HG03280 (cell line): ENCODE data around the gene NDUFS7.
"Not testable (repeated sequence)": the region's sequence is repeated elsewhere in the genome, so short reads cannot be mapped to it uniquely, and the experiment has no call there.

ENCODE experiments used
- ATAC-seq: cut with Tn5 transposase; IDR thresholded peaks from one replicate; pipeline ENCODE4 v1.9.1; 2021; ENCODE audit warnings: mild to moderate bottlenecking, moderate library complexity; ENCODE audit not compliant: unreplicated experiment

The NDUFS7 gene

DNA sequence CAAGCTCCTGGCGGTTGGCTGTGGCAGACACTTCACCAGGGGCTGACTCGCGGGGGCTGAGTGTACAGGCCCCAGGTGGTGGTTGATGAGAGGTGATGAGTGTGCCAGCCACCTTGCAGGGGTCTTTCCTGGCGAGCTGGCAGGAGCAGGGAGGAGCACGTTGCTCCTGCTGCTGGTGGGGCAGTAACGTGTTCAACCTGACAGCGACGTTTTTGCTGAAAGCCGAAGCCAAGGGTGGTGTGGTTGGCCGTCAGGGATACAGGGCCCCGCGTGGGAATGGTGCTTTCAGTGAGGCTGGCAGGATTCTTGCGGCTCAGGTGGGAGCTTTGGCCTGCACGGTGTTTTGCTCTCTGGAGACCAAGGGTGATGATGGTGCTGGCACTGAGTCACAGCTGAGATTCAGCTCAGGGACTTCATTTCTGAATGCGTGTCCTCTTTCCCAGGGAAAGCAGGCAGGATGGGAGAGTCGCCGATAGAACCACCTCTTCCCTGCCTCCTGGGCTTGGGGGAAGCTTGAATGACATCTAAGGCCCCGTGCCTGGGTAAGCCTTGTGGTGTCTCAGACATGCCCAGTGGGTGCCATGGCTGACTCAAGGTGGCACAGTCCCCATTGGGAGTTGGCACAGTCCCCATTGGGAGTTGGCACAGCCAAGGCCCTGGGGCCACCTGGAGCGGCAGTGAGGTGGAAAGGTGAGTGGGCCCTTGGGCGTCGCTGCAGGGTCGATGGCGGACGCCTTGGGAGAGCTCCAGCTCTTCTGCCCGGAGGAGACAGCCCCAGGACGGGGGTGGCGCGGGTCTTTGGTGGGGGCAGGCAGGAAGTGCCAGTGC lies 32.5 kb downstream of the NDUFS7 start:
- no peak for ATAC-seq

DNA sequence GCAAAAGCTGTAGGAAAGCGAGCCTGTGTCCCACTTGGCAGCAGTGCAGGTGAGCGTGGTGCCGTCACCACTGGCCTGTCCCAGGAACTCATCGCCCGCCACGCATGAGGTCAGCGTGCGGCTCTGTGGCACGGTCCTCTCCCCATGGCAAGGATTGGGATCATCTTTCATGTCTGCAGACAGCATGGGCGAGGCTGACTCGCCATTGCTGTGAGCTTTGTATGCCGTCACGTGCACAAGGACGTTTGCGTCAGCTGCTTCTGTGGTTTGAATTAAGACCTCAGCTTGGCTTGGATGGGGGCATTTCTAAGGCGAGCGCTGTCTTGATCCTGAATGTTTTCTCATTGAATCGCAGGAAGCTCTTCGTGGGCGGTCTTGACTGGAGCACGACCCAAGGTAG lies 33.4 kb downstream of the NDUFS7 start:
- ATAC-seq, result no peak

DNA sequence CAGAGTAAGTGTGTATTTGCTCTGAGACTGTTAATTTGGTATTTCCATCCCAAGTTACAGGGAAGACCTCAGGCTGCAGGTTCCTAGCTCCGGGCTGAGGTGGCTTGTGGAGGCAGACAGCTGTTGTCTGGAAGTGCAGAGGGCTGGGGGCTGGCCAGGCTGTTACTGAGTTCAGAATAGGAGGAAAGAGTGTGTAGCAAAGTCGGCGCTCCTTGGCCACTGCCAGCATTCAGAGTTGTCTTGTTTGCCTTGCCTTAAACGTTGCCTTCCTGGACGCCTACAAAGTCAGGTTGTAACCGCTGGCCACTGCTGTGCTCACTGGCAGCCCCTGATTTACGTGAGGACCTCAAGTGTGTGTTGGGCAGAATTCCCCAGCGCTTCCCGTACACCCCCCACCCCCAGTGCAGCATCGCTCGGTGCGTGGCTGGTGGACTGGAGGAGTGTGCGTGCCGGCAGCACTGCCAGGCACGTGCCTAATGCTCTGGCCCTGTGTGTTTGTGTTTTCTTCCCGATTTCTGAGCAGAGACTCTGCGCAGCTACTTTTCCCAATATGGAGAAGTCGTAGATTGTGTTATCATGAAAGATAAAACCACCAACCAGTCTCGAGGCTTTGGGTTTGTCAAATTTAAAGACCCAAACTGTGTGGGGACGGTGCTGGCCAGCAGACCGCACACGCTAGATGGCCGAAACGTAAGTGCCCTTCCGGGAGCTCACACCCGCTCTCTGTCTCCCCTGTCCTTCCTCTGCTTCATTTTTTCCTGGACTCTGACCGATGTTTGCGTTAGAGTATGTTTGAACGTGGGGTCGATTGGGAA lies 34.2 kb downstream of the NDUFS7 start:
- ATAC-seq, result no peak

DNA sequence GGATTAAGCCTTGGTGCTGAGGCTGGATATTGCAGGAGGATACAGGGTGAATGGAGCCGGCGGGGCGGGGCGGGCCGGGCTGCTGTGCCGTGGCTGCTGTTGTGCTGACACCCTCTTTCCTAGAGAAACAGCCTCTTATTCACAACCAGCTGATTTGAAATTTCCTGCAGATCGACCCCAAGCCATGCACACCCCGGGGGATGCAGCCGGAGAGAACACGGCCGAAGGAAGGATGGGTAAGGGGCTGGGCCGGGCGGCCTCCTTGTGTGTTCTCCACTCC lies 34.7 kb downstream of the NDUFS7 start:
- no peak for ATAC-seq

DNA sequence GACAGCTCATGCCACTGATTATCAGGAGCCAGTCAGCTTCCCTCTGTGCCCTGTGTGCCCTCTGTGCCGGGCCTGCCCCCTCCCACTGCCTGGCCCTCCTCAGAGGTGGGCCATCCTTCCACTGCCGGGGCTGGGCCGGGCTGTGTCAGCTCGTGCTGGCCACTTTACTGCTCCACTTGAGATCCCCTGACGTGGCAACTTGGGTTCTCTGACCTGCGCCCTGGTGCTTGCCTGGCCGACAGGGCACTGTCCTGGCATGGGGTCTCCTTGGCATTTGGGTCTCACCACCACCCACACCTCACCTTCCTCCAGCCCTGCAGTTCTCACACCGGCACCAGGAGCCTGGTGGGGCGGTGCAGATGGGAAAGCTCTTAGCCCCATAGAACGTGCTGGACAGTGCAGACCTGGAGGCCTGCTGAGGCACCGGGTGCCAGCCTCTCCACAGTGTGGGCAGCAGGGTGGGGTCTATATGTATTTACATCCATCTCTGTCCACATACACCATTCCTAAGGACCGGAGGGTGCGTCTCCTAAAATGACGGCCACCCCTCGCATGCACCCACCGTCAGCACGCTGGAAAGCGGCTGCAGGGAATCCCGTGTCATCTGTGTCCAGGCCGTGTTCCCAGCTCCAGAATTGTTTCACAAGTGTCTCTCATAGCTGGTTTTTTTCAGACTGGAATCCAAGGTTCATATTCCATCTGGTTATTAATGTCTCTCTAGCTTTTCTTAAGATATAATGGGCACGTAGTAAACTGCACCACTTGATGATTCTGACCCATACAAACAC lies 35.4 kb downstream of the NDUFS7 start:
- no peak for ATAC-seq

DNA sequence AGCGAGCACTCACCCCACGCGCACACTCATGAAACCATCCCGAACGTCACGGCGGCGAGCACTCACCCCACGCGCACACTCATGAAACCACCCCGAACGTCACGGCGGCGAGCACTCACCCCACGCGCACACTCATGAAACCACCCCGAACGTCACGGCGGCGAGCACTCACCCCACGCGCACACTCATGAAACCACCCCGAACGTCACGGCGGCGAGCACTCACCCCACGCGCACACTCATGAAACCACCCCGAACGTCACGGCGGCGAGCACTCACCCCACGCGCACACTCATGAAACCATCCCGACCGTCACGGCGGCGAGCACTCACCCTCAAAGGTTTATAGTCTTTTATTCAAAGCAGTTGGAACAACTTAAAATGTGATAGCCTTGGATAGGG lies 36.4 kb downstream of the NDUFS7 start:
- ATAC-seq, result not testable (repeated sequence)

DNA sequence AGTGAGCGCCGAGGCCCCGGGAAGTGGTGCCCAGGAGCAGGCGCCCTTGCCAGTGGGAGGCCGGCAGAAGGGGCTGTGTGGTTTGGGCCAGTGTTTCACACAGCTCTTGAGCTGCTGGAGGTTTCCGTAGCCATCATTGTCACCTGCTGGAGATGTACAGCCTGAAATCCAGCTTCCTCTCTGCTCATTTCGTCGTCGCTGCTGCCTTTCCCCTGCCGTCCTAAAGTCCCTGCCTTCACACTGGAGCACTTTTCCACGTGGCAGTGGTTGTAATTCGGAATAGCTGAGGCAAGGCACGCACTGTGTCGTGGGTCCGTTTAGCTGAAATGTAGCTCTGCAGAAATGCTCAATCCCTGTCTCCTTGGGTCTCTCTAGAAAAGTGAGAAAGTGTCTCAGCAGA lies 36.9 kb downstream of the NDUFS7 start:
- no peak for ATAC-seq

DNA sequence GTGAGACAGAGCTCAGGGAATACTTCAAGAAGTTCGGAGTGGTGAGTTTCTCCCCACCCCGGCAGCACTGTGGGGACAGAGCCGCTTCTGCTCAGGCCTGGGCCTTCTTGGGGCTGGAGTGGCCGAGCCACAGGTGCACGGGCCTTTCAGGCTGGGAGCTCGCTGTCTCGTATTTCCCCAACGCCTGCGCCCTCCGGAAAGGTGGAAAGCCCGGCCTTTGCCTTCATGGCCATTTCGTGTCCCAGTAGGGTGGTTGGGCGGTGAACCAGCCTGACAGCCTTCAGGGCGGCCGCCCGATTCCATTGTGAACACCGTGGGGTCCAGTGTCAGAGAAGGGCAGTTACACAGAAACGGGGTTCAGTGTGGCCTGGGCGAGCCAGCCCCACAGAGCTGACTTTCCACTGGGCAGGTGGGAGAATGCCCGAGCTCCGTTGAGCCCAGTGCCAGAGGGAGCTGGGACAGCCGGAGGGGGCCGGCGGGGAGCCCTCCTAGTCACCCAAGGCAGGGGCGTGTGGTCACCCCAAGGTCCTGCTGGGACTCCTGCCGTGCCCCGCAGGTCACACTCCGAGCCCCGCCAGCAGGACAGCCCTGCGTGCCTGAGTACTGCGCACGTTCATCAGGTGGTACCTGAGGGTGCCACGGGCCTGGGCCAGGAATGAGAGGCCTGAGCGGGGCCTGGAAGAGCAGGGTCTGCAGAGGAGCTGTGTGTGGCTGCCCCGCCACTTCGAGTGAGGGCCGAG lies 37.7 kb downstream of the NDUFS7 start:
- no peak for ATAC-seq

DNA sequence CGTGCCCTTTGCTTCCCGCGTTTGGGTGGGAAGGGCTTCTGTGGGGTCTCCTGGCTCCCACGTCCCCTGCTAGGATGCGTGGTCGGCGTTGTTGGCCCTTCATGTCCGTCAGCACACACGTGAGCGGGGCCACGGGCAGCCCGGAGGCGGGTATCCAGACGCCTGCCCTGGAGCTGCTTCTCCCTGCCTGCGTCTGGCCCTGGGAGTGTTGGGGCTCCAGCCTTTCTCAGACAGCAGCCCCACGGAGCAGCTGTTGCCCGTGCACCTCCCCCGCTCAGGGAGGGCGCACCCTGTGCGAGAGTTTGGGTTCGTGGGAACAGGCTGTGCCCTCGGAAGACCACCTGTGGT lies 38.2 kb downstream of the NDUFS7 start:
- no peak for ATAC-seq

DNA sequence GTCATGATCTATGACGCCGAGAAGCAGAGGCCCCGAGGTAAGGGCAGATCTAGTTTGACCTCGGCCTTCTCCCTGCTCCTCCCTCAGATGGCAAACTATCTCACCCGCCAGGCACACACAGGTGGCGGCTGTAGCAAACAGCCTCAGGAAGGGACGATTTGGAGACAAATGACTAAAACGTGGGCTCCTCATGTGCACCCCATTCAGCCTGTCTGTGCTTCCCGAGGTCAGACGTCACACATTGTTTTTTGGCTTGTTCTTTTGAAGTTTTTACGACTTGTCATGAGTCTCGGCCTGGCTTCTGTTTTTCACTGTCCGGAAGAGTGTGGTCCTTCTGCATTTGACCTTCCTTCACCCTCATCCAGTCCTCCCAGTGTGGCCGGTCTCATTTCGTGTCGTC lies 38.7 kb downstream of the NDUFS7 start:
- no peak for ATAC-seq

DNA sequence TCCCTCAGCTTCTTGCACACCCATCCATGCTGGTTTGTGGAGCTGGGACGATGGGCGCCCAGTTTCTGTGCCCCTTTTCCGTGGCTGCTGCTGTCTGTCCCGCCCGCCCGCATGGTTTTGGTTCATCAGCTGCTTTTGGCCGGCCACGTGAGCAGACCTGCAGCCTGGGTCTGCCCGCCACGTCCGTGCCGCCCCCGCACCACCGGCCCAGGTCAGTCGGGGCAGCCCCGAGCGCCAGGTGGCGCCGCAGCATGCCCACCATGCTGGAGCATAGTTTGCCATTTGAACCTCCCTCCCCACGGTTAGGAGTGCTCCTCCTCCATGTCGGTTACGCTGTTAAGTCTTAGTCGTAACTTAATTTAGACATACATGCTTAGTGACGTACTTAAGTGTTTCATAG lies 39.2 kb downstream of the NDUFS7 start:
- ATAC-seq, result no peak

DNA sequence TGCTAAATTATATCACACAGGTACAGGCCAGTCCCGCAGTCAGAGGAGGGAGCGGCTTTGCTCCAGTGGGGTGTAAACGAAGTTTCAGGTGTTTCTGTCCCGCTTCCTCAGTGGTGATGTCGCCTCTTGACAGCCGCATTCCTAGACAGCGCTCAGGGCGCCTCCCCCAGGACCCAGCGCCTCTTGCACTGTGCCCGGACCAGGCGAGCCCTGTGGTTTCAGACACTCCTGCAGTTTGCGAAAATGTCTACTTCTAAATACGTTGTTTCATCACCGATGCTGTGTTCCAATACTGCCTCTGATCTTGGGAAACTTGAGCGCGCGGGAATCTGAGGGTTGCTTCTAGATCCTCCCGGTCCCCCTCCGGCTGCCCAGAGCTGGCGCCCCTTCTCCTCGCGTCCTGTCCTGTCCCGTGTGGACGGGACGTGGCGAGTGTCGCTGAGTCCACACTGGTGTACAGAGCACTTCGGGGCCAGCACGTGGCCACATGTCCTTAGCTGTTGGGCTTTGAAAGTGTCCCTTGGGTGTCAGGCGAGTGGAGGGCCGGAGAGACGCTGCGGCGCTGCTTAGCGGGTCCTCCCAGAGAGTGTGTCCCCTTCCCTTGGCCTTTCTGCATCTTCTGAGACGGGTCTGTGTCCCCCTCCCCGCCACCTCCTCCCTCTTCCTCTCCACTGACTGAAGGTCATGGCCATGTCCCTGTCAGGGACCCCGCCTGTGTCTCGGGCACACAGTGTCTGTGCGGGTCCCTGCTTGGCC lies 39.9 kb downstream of the NDUFS7 start:
- ATAC-seq, result no peak

DNA sequence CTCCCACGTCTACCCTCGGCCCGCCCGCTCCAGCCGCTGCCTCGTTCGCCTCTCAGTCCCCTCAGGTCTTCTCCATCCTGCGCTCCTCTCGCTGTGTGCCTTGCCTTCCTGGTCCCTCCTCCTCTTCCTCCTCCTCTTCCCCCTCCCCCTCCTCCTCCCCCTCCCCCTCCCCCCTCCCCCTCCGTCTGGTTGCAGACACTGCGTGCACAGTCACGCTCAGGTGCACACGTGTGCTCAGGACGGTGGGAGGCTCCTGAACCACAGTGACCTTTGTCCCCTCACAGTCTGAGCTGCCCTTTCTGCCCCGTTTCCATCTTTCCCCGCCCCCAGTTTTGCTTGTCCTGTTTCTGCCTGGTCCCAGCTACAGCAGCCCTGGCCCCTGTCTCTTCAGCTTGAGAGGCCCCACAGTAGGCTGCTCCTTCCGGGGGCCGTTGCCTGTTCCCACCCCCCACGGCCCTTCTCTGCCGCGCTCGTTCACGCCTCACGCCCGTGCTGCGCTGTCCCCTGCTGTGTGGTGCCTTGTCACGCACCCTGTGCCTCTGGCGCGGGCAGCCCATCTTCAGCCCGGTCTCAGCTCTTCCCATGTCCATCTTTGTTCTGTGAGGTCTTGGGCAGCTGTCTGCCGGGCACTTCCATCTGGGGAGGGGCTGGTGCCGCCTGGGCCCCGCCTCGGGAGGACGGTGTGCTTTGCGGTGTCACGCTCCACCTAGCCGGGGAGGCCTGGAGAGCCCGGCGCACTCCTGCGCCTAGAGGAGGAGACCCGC lies 40.7 kb downstream of the NDUFS7 start:
- ATAC-seq, result no peak

DNA sequence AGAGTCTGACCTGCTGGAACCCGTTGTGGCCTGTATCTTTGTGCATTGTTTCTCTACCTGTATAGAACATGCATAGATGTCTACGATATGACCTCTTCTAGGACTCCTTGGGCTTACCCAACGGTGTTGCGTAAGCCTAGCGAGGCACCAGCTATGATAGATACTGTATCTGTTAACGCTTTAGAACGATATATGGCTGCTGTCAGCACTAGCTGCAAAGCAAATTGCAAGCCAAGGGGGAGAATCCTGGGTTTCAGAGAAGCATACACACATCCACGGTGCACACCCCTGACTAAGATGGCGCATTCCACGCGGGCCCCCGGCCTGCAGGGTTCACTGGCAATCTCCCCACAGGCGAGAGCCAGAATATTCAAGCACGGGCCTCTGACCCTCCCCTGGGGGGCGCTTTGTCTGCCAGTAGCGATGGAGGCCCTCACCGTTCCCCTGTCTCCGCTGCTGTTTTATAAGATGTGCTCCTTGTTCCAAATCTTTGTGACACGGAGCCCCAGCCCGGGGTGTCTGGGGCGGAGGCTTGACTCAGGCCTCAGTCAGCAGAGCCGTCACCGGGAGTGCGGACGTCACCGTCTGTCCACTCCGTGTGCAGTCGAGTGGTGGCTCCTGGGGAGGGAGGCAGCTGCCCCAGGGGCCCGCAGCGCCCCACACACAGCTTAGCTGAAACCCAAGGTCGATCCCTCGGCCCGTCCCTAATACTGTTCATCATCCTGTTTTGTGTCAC lies 41.6 kb downstream of the NDUFS7 start:
- no peak for ATAC-seq

DNA sequence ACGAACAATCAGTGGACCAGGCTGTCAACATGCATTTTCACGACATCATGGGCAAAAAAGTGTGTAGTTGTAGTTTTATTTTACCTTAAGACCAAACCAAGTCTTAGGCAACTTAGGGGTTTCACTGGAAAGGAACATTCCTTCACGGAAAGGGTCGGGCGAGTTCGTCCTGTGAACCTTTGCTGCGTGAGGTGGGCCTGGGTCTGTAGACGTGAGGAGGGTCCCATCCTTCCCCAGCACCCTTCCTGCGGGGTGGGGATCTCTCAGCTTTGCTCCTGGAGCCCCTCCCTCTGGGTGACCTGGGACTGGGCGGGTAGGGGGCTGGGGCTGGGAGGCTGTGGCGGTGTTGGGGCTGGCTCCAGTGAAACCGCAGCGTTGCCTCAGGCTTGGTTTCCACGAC lies 42.2 kb downstream of the NDUFS7 start:
- ATAC-seq, result no peak

DNA sequence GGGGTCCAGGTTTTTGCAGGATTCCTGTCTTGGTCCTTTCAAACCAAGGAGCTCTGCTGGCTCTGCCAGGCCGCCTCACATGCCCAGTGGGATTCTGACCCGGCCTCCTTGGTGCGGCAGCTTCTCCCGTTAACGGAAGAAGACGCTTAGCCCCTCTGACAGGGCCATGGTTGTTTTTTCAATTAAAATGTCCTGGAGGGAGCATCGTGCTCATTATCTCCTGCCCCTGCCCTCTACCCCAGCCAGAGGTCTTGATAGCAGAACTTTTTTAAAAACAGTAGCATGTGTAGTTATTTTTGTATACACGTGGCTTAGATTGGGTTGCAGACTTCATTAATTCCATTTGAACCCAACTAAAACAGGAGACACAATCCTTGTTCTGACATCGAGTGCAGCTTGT lies 43.0 kb downstream of the NDUFS7 start:
- ATAC-seq, result no peak

DNA sequence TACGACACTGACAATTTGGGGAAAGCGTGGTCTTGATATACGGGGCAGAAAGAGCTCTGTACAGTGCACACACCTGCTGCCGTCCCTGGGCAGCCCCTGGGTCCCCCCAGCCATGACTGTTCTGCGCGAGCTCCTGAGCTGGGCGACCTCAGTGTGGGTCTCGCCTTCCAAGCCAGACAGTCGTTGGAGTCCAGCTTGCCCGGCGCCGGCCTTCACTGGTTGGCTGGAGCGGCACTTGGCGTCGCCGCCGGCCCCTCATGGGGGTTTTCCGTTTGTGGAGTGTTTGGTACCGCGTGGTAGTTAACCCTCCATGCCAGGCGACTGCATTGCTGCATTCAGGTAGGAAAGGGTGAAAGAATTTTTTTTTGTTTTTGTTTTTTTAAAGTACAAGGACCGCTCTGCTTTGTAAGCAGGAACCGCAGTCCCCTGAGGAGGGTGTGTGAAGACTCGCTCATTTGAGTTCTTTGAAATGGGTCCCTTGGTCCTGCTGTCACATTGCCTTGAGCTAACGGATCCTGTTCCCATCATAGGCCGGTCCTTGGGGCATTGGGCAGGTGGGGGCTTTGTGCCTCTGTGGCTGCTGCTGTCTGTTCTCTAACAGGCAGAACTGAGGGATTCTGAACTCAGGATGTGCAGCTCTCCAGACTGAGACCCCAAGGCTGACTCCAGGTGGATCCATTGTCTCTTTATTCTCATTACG lies 43.7 kb downstream of the NDUFS7 start:
- no peak for ATAC-seq

DNA sequence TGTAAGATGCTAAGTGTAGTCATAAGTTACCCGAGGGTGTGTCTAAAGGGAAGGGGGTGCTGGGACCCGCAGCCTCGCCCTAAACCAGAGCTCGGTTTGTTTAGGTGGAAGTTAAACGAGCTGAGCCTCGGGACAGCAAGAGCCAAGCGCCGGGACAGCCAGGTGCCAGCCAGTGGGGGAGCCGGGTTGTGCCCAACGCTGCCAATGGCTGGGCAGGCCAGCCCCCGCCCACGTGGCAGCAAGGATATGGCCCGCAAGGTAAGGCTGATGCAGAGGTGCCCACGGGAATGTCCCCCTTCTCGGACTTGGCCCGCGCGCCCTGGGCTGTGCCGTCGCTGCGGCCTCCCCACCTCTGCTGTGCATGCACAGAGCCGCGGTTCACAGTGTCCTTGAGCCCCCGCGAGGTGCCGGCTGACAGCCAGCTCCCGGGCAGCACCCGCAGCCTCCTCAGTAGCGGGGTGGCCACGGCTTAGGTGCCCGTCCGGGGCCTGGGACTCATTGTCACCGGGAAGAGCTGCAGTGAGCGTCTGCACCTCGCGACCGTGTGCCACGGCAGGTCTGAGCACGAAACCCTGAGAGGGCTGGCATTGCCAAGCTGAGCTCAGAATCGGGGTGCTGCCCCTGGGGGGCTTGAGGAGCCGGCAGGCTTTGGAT lies 45.2 kb downstream of the NDUFS7 start:
- no peak for ATAC-seq
